Globus pallidus (tissue), 1 donor: ENCODE data around the gene YIF1A.
"Not testable (repeated sequence)": the region's sequence is repeated elsewhere in the genome, so short reads cannot be mapped to it uniquely, and the experiment has no call there.

Source experiments
- DNase-seq: peaks from one replicate; pipeline ENCODE4 v3.0.0-alpha.2; 2015; ENCODE audit warnings: low spot score

The YIF1A gene

DNA sequence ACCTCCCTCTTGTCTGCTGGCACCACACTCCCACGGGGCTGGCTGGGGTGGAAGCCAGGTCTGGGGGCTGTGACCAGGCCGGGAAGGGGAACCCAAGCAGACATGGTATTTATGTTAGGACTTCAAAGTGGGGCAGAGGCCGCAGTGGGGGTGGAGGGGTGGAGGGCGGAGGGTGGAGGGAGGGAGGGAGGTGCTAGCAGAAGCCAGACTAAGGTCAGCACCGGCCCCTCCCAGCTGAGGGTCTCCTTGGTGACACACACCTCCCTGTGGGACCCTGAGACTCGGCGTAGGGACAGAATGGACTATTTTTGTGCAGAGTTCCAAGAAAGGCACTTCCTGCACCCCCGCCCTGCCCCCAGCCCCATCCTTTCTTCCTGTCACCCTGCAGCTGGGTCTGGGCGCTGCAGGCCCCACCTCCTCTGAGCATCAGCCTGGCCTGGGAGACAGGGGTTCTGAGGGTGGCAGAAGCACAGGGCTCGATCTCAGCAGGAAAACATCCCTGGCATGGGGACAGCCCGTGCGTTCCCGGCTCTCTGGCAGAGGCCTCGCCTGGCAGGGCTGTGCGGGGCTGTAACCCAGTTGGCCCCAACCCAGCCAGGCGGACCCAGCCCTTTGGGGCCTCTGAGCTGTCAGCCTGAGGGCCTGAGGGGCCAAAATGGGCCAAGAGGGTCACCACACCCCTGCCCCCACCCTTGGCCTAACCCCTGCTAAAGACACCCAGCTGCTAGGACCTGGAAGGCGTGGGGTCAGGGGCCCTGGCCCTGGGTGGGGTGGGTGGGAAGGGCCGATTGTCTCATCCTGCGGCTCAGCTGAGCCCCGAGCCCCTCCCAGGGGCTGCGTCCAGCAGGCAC is 37.5 kb upstream of the YIF1A start:
- DNase-seq, result no peak

GRCh38 chr11:66325263-66325671 is 36.3 kb upstream of the YIF1A start:
- DNase-seq, result no peak

GRCh38 chr11:66324664-66325063 is 35.7 kb upstream of the YIF1A start:
- DNase-seq, result no peak

- no peak for DNase-seq
Observed at GRCh38 chr11:66323684-66324083, 34.7 kb upstream of the YIF1A start.

GRCh38 chr11:66322732-66323427 is 33.9 kb upstream of the YIF1A start:
- no peak for DNase-seq

DNA sequence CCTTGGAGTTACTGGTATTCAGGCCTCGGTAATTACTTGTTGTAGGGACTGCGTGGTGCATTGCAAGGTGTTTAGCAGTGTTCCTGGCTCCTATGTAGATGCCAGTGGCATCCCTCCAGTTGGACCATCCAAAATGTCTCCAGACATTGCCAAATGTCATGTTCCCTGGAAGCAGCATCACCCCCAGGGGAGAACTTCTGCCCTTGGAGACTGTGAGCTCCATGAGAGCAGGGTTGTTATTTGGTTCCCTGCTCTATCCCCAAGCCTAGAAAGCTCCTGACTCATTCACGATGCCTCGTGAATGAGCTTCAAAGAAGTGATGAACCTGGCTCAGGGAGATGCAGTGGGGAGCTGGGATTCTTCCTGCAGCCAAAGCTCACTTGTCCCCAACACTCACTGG is 32.7 kb upstream of the YIF1A start:
- DNase-seq, result no peak

DNA sequence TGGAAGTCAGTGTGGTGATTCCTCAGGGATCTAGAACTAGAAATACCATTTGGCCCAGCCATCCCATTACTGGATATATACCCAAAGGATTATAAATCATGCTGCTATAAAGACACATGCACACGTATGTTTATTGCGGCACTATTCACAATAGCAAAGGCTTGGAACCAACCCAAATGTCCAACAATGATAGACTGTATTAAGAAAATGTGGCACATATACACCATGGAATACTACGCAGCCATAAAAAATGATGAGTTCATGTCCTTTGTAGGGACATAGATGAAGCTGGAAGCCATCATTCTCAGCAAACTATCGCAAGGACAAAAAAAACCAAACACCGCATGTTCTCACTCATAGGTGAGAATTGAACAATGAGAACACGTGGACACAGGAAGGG is 31.8 kb upstream of the YIF1A start:
- not testable (repeated sequence) for DNase-seq

GRCh38 chr11:66320289-66320688 is 31.3 kb upstream of the YIF1A start:
- not testable (repeated sequence) for DNase-seq

DNA sequence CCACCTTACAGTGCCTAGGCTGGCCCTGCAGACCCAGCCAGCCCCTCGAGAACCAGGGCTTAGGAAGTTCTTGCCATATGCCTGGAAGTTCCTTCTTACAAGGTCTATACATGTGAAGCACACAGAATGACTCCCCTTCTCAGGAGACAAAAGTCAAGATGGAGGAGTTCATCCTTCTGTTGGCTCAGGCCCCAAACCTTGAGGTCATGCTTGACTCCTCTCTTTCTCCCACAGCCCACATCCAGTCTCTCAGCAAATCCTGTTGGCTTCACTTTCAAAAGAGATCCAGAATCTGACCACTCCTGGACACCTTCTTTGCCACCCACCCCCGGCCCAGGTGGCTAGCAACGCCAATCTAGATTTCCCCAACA is 29.6 kb upstream of the YIF1A start:
- no peak for DNase-seq

GRCh38 chr11:66317723-66318599 is 29.0 kb upstream of the YIF1A start:
- no peak for DNase-seq

GRCh38 chr11:66317322-66317722 is 28.4 kb upstream of the YIF1A start:
- DNase-seq, result no peak

DNA sequence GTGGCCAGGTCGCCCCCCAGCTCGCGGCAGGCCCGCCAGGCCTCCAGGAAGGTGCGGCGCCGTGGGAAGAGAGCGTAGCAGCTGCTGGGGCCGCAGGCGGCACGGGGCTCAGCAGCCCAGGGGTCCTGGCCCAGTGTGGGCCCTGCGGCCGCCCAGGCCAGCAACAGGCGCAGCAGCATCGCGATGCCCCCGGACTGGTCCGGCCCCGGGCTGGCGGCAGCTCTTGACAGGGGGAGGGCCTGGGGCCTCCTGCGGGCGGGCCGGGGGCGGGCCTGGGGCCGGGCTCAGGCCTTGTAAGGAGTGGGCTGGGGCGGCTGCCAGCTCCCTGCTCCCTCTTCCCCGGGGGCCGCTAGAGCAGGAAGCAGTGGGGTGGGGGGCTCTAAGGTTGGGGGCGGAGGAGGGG is 27.9 kb upstream of the YIF1A start, which contains the start of gene CD248:
Gene CD248 (minus strand): TSS at position 196 of the 403 bp plus-strand sequence. CDS start 17 bp downstream, at position 179.
- DNase-seq, result no peak

- no peak for DNase-seq
Observed at GRCh38 chr11:66315921-66316811, 27.2 kb upstream of the YIF1A start.

DNA sequence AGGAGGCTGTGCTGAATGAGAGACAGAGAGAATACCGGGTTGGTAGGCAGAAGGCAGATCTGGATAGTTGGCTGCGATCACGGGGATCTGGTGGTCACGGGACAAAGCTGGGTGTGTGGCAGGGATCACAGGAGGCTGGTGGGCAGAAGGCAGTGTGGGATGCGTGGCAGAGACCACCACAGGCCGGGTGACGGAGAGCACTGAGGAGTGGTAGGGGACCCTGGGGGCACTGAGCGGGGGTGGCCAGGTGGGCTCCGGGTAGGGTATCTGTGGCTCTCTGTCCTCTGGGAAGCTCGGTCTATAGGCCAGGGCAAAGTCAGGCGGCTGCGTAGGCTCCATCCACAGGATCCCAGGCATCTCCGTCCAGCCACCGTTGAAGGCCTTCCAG is 26.5 kb upstream of the YIF1A start:
- no peak for DNase-seq

DNA sequence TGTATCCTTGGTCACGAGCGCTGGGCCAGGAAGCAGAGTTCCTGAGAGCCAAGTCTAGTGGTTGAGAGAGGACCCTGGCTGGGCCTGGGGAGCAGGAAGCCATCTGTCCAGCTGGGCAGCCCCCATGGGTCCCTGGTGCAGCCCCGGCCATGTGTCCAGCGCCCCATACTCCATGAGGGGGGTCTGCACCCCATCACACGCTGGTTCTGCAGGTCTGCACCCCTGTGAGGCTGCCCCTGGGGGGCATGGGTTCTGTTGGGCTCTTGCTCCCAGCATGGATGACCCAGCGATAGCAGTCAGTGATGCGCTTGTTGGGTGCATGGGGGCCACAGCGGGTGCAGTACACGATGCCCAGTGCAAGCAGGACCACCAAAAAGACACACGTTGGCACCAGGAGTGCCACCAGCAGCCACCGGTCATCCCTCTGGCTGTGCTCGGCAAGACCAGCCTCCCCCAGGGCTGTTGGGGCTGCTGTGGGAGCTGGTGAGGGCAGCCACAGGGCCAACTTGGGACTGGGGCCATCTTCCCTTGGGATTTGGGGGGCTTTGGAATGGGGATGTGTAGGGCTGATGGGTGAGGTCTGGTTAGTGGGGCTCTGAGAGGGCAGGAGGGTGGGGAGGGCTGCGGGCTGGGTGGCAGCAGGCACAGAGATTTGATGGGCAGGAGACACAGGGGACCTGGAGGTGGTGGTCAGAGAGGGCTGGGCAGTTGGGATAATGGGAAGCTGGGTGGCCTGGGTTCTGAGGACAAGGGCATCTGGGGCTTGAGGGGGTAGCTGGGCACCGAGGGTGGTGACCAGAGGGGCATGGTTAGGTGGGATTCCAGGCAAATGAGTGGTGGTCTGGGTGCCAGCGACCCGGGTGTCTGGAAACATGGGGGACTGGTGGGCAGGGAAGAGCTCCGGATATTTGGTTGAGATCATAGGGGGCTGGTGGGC is 25.9 kb upstream of the YIF1A start:
- no peak for DNase-seq

- DNase-seq, result no peak
Observed at GRCh38 chr11:66314186-66314501, 25.2 kb upstream of the YIF1A start.

DNA sequence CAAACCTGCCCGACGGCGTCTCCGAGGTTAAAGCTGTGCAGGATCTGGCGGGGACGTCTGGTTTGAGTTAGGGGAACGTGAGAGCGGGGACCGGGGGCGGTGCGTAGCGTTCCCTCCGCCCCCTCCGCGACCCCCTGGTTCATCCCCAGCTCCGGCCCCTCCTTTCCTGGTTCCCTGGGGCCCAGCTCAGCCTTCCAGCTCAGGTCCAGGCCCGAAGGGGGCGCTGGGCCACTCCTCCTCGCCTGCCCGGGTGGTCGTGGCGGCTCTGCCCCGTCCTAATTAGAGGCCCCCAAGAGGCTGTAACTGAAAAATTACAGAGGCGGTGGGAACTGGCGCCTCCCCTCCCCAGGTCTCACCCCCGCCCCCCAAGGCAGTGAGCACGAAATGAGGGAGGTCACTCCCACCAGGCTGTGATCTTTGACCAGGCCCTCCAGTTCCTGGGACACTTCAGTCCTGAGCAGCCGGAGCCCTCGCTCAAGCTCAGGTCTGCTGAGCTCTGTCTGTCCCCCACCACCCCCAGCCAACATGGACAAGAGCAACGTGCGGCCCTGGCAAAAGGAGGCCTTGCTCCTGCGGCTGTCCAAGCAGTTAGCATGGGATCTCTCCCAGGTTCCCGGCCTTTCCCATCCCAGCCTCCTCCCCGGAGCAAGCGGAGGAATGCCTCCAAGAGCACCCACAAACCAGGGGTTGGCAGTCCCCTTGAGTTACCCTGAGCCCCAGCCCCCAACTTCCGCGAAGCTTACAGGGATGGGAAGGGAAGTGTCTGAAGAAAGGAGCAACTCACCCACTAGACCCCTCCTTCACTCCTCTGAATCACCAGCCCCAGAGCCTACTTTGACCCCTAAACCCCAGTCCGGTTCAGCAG is 24.6 kb upstream of the YIF1A start:
- DNase-seq, result no peak

GRCh38 chr11:66312549-66313320 is 23.8 kb upstream of the YIF1A start:
- peak; percentile 93 for DNase-seq
